IMR-90 (cell line): ENCODE measurements around the gene PLAGL1. TPM values are rescaled to one million over a fixed set of nuclear protein-coding genes. Genes with fewer than 3 reads are reported as not detected.

Experiments
- ATAC-seq: fragments of 200-7000 bp; cut with Tn5 transposase; 2 replicates; pipeline ENCODE4 v1.9.1; 2020; ENCODE audit warnings: low read depth, mild to moderate bottlenecking, moderate library complexity
- BruUV-seq: library from RNA; stranded (reverse); fragments of 400-500 nt; replicated peaks from 2 replicates; lab custom pipeline; 2021; lab: Mats Ljungman, UMichigan
- CTCF ChIA-PET: fragments of 300-600 bp; formaldehyde crosslinking; extraction: SDS; loops from one replicate; lab custom pipeline; 2021; ENCODE audit warnings: antibody characterized with exemption; lab: Yijun Ruan, JAX
- POLR2A ChIA-PET: fragments of 300-600 bp; sonication (Branson Sonifier 250); formaldehyde crosslinking; loops from one replicate; lab custom pipeline; 2022; ENCODE audit warnings: antibody characterized with exemption; ENCODE audit not compliant: unreplicated experiment; lab: Charles Lee
- DNase-seq: peaks from one replicate; pipeline ENCODE4 v3.0.0; 2013
- H2AFZ ChIP-seq: replicated peaks from 2 replicates; pipeline ENCODE3; 2013; ENCODE audit warnings: low read length, mild to moderate bottlenecking; ENCODE audit not compliant: poor library complexity
- H2AK5ac ChIP-seq: 2 replicates; pipeline ENCODE4 v1.6.1; 2013; ENCODE audit warnings: low read depth, low read length, inconsistent platforms
- H2AK9ac ChIP-seq: replicated peaks from 2 replicates; pipeline ENCODE3; 2013; ENCODE audit warnings: mild to moderate bottlenecking, low read depth, low read length, moderate library complexity; ENCODE audit not compliant: poor library complexity
- H2BK120ac ChIP-seq: 2 replicates; pipeline ENCODE4 v1.6.1; 2013; ENCODE audit warnings: low read depth, low read length, inconsistent platforms
- H2BK15ac ChIP-seq: 3 replicates; pipeline ENCODE4 v1.6.1; 2013; ENCODE audit warnings: low read depth, low read length, inconsistent platforms
- H2BK20ac ChIP-seq: 2 replicates; pipeline ENCODE4 v1.6.1; 2013; ENCODE audit warnings: low read depth, mild to moderate bottlenecking, inconsistent platforms, low read length, moderate library complexity
- H2BK5ac ChIP-seq: 2 replicates; pipeline ENCODE4 v1.6.1; 2013; ENCODE audit warnings: mild to moderate bottlenecking, low read depth, low read length, inconsistent platforms; ENCODE audit not compliant: poor library complexity, severe bottlenecking
- H3K14ac ChIP-seq: replicated peaks from 2 replicates; pipeline ENCODE4 v1.6.1; 2013; ENCODE audit warnings: low read depth, low read length, inconsistent platforms
- H3K18ac ChIP-seq: 2 replicates; pipeline ENCODE4 v1.6.1; 2013; ENCODE audit warnings: low read depth, low read length, control low read depth
- H3K23ac ChIP-seq: 2 replicates; pipeline ENCODE4 v1.6.1; 2013; ENCODE audit warnings: low read depth, low read length, inconsistent platforms
- H3K27ac ChIP-seq: 2 replicates; pipeline ENCODE4 v1.5.1; 2013; ENCODE audit warnings: mild to moderate bottlenecking, control low read depth, low read length; ENCODE audit not compliant: insufficient read depth
- H3K27me3 ChIP-seq: 2 replicates; pipeline ENCODE4 v1.6.1; 2013; ENCODE audit warnings: low read length; ENCODE audit not compliant: control insufficient read depth, insufficient read depth
- H3K36me3 ChIP-seq: 2 replicates; pipeline ENCODE4 v1.6.1; 2013; ENCODE audit warnings: low read length, mixed read lengths; ENCODE audit not compliant: control insufficient read depth, insufficient read depth
- H3K4ac ChIP-seq: 2 replicates; pipeline ENCODE4 v1.6.1; 2013; ENCODE audit warnings: low read depth, low read length, inconsistent platforms
- H3K4me1 ChIP-seq: 2 replicates; pipeline ENCODE4 v1.6.1; 2013; ENCODE audit warnings: low read length, mixed read lengths; ENCODE audit not compliant: control insufficient read depth, insufficient read depth
- H3K4me2 ChIP-seq: 2 replicates; pipeline ENCODE4 v1.6.1; 2013; ENCODE audit warnings: low read depth, mild to moderate bottlenecking, control low read depth, low read length, moderate library complexity
- H3K4me3 ChIP-seq: 2 replicates; pipeline ENCODE4 v1.5.1; 2013; ENCODE audit warnings: low read depth, mild to moderate bottlenecking, control low read depth, low read length, moderate library complexity; ENCODE audit not compliant: insufficient read depth
- H3K56ac ChIP-seq: 2 replicates; pipeline ENCODE4 v1.6.1; 2013; ENCODE audit warnings: low read length, inconsistent platforms; ENCODE audit not compliant: insufficient read depth; ENCODE audit errors: extremely low read depth
- H3K79me1 ChIP-seq, 2 experiments: 2 replicates each; pipeline ENCODE4 v1.6.1; 2013; ENCODE audit warnings: low read length in 2 of 2, inconsistent platforms in 1 of 2, low read depth in 1 of 2
- H3K9ac ChIP-seq: 2 replicates; pipeline ENCODE4 v1.6.1; 2013; ENCODE audit warnings: low read depth, low read length, control low read depth
- H3K9me1 ChIP-seq: 2 replicates; pipeline ENCODE4 v1.6.1; 2013; ENCODE audit warnings: low read length, inconsistent platforms; ENCODE audit not compliant: insufficient read depth
- H3K9me3 ChIP-seq: 2 replicates; pipeline ENCODE4 v1.6.1; 2013; ENCODE audit warnings: low read length; ENCODE audit not compliant: control insufficient read depth, insufficient read depth
- H4K20me1 ChIP-seq: 2 replicates; pipeline ENCODE4 v1.6.1; 2013; ENCODE audit warnings: low read length, inconsistent platforms; ENCODE audit not compliant: insufficient read depth
- H4K5ac ChIP-seq: 2 replicates; pipeline ENCODE4 v1.6.1; 2013; ENCODE audit warnings: mild to moderate bottlenecking, low read depth, low read length, control low read depth
- H4K8ac ChIP-seq, 2 experiments: 2 replicates each; pipeline ENCODE4 v1.6.1; 2013; ENCODE audit warnings: low read depth in 2 of 2, low read length in 2 of 2, control low read depth in 1 of 2, inconsistent platforms in 1 of 2
- H4K91ac ChIP-seq: 2 replicates; pipeline ENCODE4 v1.6.1; 2013; ENCODE audit warnings: low read depth, low read length, inconsistent platforms; ENCODE audit not compliant: insufficient read depth
- CEBPB ChIP-seq: IDR thresholded peaks from 2 replicates; pipeline ENCODE4 v1.6.1; 2012; ENCODE audit warnings: low read depth, low read length, improper control_type of control experiment
- MAZ ChIP-seq: IDR thresholded peaks from 2 replicates; pipeline ENCODE4 v1.6.1; 2012; ENCODE audit warnings: low read depth, mild to moderate bottlenecking, low read length, improper control_type of control experiment, moderate library complexity, borderline replicate concordance
- WGBS, 2 experiments: methylation state at CpG; one replicate each; pipeline versions ENCODE4 v1.1.5 to v1.1.7; 2013; ENCODE audit warnings: missing lambda C conversion rate in 2 of 2; ENCODE audit not compliant: insufficient read length in 1 of 2; ENCODE audit errors: extremely low coverage in 2 of 2; 5-methylcytosine and 5-hydroxymethylcytosine counted together
- dilution Hi-C: fragments of 300-500 bp; cut with HindIII; formaldehyde crosslinking; loops from one replicate; pipeline ENCODE4 v1.14.3; 2018; ENCODE audit warnings: low sequenced_read_pairs; ENCODE audit not compliant: unreplicated experiment
- in situ Hi-C: fragments of 300-500 bp; cut with MboI; formaldehyde crosslinking; loops from 3 replicates; pipeline ENCODE4 v1.14.3; 2019; ENCODE audit warnings: low sequenced_read_pairs, inconsistent platforms, mixed read lengths
- intact Hi-C: fragments of 100-400 bp; cut with micrococcal nuclease; formaldehyde crosslinking; loops from 2 replicates; pipeline ENCODE4 v1.10.0; 2022
- polyA plus RNA-seq, 3 experiments: library from polyadenylated mRNA; depleted of rRNA; stranded (reverse); fragments of >200 nt; gene quantifications; 2 replicates each; pipeline ENCODE4 v1.2.3, GENCODE V29; 2012; ENCODE audit warnings: low replicate concordance in 1 of 3
- total RNA-seq: library from RNA; depleted of rRNA; stranded (reverse); fragments of >200 nt; gene quantifications from 2 replicates; pipeline ENCODE4 v1.2.3, GENCODE V29; 2012

PLAGL1 gene
- total and polyA plus RNA-seq, 2 of the 4 experiments (the other 2 are of a cell fraction), result 23.3 to 73.8 TPM

DNA sequence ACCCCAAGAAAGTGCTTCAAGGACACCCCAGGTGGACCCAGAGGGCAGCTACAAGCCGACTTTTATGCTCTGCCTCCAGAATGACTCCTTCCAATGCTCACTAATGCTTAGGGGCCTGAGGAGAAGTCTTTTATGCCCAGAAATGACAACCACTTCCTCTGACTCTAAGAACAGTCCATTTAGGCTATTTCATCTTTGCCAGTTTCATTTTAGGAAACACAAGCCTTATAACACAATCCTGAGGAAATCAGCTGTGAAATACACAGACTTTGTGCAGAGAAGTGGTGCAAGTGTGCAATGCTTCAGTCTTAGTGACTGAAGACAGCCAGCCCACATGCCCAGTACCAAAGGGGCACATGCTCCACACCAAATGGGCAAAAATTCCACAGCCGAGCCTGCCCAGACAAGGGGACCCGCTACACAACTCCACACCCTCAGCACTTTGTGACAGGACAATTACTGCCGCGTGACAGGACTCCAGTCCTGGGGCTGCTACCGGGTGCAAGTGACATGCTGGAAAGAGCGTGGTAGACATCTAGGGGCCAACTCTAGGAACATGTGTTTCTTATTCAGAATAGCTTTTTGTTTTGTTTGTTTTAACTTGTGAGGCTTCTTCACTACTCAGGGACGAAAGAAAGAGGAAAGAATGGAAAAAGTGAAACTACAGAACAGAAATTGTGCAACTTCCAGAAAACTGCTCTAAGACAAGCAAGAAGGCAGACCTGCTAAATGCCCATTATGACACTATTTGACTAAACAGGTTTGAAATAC, 28.2 kb upstream of the PLAGL1 start:
- Histone ChIP-seq H2BK15ac (no peak overlapping the region), H3K4me1 (peaks cover 2% of the 10 kb centered on the region; the same call in 1 of the 2 replicates), H3K36me3 (no peaks in the 10 kb centered on the region), H3K9me1 (no peaks in the 10 kb centered on the region), H3K9ac (no peak overlapping the region), H2BK20ac (no peak overlapping the region), H3K4me2 (peak overlapping the region; percentile 70), H2BK5ac (no peak overlapping the region), H3K18ac (no peak overlapping the region), H3K4ac (no peak overlapping the region), H2AK5ac (no peak overlapping the region), H4K91ac (no peak overlapping the region), H2BK120ac (no peak overlapping the region), H4K8ac (no peak overlapping the region), H3K9me3 (peaks cover 3% of the 10 kb centered on the region), H3K79me1 (no peaks in the 10 kb centered on the region), H4K20me1 (no peaks in the 10 kb centered on the region), H4K5ac (no peak overlapping the region), H3K4me3 (peak overlapping the region; percentile 25), H3K23ac (no peak overlapping the region; the same call in 1 of the 2 replicates), H3K56ac (no peak overlapping the region), H3K27ac (no peak overlapping the region), H3K14ac (no peak overlapping the region), H2AK9ac (no peak overlapping the region), H3K27me3 (no peaks in the 10 kb centered on the region), H2AFZ (peak overlapping the region; percentile 71)
- BruUV-seq, result no TSS peak
- dilution Hi-C loops (no loop called here), intact Hi-C loops (no loop called here), in situ Hi-C loops (no loop called here)
- POLR2A ChIA-PET, result no interaction called here
- WGBS, 2 experiments, result 0% methylated on average over 1 of the region's 8 CpGs; no CpG with 5 or more reads in 1 of the 2 experiments
- peak; percentile 40 for DNase-seq
- ATAC-seq, result peak; percentile 68
- CTCF ChIA-PET, result interaction anchor here (0.6 to 1.3 kb wide), 5 partner anchors 10 to 625 kb away, joined by 3 to 4 read pairs (median 3); no protein-coding TSS in a partner anchor
- TF ChIP-seq MAZ (no peak), CEBPB (peak; percentile 80)
